PC-9 (cell line): ENCODE data around the gene MACROD2.

Experiments used
- EZH2 ChIP-seq: fragments of 200-600 bp; sonication (generic); IDR thresholded peaks from 2 replicates; pipeline ENCODE4 v1.8.0; 2017; ENCODE audit warnings: antibody characterized with exemption, low read depth
- TF ChIP-seq, protein P1 (sequence below): fragments of 200-600 bp; sonication (generic); conservative IDR thresholded peaks from 2 replicates; pipeline ENCODE4 v1.6.1; 2017; ENCODE audit warnings: mixed run types, antibody characterized with exemption, mild to moderate bottlenecking, moderate library complexity

DNA sequence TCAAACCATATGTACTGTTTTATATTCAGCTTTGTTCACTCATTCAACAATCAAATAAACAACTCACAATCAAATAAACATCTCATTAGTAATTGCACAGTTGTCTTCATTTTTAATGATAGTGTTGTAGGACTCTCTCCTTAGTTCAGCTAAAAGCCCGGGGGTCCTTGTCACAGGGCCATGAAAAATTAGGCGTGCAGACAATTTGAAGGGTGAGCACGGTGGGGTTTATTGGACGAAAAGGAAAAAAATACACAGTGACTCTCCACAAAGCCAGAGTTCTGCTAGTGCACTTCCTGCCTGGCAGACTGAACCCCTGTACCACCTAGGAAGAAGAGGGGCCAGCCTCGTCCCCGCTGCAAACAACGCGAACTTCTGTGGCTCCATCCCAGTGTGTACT lies 599.7 kb downstream of the MACROD2 start:
- no peak for TF ChIP-seq EZH2
- TF ChIP-seq, protein P1, sequence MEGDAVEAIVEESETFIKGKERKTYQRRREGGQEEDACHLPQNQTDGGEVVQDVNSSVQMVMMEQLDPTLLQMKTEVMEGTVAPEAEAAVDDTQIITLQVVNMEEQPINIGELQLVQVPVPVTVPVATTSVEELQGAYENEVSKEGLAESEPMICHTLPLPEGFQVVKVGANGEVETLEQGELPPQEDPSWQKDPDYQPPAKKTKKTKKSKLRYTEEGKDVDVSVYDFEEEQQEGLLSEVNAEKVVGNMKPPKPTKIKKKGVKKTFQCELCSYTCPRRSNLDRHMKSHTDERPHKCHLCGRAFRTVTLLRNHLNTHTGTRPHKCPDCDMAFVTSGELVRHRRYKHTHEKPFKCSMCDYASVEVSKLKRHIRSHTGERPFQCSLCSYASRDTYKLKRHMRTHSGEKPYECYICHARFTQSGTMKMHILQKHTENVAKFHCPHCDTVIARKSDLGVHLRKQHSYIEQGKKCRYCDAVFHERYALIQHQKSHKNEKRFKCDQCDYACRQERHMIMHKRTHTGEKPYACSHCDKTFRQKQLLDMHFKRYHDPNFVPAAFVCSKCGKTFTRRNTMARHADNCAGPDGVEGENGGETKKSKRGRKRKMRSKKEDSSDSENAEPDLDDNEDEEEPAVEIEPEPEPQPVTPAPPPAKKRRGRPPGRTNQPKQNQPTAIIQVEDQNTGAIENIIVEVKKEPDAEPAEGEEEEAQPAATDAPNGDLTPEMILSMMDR = no peak
